K562 (cell line): Measurements from ENCODE around the gene MAP4.

ENCODE experiments used
- CTCF ChIP-seq, 3 experiments: IDR thresholded peaks in 2 of 3; conservative IDR thresholded peaks in 1 of 3; 2 replicates each; pipeline ENCODE4 v1.5.1; 2011 to 2012; ENCODE audit warnings: low read length in 3 of 3, mild to moderate bottlenecking in 3 of 3, control low read depth in 2 of 3, improper control_type of control experiment in 1 of 3, inconsistent platforms in 1 of 3, low read depth in 1 of 3, mixed read lengths in 1 of 3, moderate library complexity in 1 of 3; ENCODE audit not compliant: insufficient read depth in 2 of 3
- ETS1 ChIP-seq: conservative IDR thresholded peaks from 2 replicates; pipeline ENCODE4 v1.6.1; 2011; ENCODE audit warnings: low read depth, mild to moderate bottlenecking, low read length; ENCODE audit not compliant: control insufficient read depth
- MGA ChIP-seq: fragments of 450-650 bp; IDR thresholded peaks from 2 replicates; pipeline ENCODE4 v1.6.1; 2016; ENCODE audit warnings: mild to moderate bottlenecking, moderate library complexity
- PKNOX1 ChIP-seq: fragments of 450-650 bp; IDR thresholded peaks from 2 replicates; pipeline ENCODE4 v1.6.1; 2016
- YY1 ChIP-seq, 3 experiments: IDR thresholded peaks; 2 replicates each; pipeline ENCODE4 v1.6.1; 2011; ENCODE audit warnings: low read length in 2 of 3, mild to moderate bottlenecking in 2 of 3, moderate library complexity in 2 of 3, borderline replicate concordance in 1 of 3, control low read depth in 1 of 3, low read depth in 1 of 3; ENCODE audit not compliant: insufficient read depth in 3 of 3, insufficient replicate concordance in 2 of 3, control insufficient read depth in 1 of 3, insufficient read length in 1 of 3; ENCODE audit errors: extremely low read depth in 1 of 3
- ZBTB1 ChIP-seq: sonication (generic); formaldehyde crosslinking; IDR thresholded peaks from 2 replicates; pipeline ENCODE4 v1.8.1; 2023; ENCODE audit warnings: missing genetic modification reagents, low read depth, mild to moderate bottlenecking, borderline replicate concordance
- ZBTB43 ChIP-seq: sonication (generic); formaldehyde crosslinking; IDR thresholded peaks from 2 replicates; pipeline ENCODE4 v1.8.0; 2023; ENCODE audit warnings: mild to moderate bottlenecking, missing genetic modification reagents
- ZNF354B ChIP-seq: fragments of 250-450 bp; sonication (Bioruptor Pico); IDR thresholded peaks from 2 replicates; pipeline ENCODE4 v1.4.0; 2020
- ZNF395 ChIP-seq: fragments of 200-800 bp; sonication (Bioruptor generic); IDR thresholded peaks from 2 replicates; pipeline ENCODE4 v1.6.1; 2017; ENCODE audit warnings: missing genetic modification characterization, missing compliant biosample characterization

- TF ChIP-seq MGA (no peak), YY1 (IDR thresholded peaks at IDR 0.05; ENCODE audit: borderline replicate concordance in 1 of 3, control insufficient read depth in 1 of 3, extremely low read depth in 1 of 3, insufficient read depth in 3 of 3, insufficient read length in 1 of 3, insufficient replicate concordance in 2 of 3, low read depth in 1 of 3, low read length in 2 of 3) (no peak), ZNF395 (no peak), CTCF (IDR thresholded peaks at IDR 0.05 in 2 of 3, conservative IDR thresholded peaks at IDR 0.05 in 1 of 3; ENCODE audit: insufficient read depth in 2 of 3, low read depth in 1 of 3, low read length in 3 of 3) (no peak), PKNOX1 (no peak), ZNF354B (CRISPR knock-in tag) (no peak), ZBTB43 (CRISPR knock-in tag) (no peak), ETS1 (no peak), ZBTB1 (no peak)
These were observed 11.0 kb upstream of the MAP4 start for GRCh38 chr3:48026951-48027908.
